Transverse colon (tissue), 4 donors: ENCODE measurements around the gene RNF214.

Experiments used
- POLR2AphosphoS5 ChIP-seq, 3 donors: sonication (generic); formaldehyde crosslinking; IDR thresholded peaks; one replicate each; pipeline ENCODE4 v1.6.1; 2016; ENCODE audit warnings: antibody characterized with exemption in 3 of 3
- TF ChIP-seq, protein P1 (sequence below), 5 experiments: fragments of 200-600 bp in 3 of 5; fragments of 450-650 bp in 2 of 5; sonication (generic) in 3 of 5; IDR thresholded peaks; 1 replicate in 2 of 5; 2 replicates in 3 of 5; pipeline ENCODE4 v1.5.1; 2016 to 2017; ENCODE audit warnings: antibody characterized with exemption in 5 of 5, inconsistent platforms in 3 of 5, mild to moderate bottlenecking in 2 of 5, moderate library complexity in 1 of 5

DNA sequence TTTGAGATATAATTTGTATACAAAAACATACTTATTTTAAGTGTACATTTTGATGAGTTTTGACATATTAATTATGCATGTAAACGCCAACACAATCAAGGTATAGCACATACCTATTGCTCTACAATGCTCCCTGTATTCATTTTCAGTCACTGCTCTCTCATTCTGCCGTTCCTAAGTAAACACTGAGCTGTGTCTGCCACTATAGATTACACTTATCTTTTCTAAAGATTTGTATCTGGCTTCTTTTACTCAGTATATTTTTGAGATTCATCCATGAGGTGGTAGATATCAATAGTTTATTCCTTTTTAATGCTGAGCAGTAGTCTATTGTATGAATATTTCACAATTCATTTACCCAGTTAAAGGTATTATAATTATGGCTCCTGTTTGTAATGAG, 33.3 kb downstream of the RNF214 start:
- TF ChIP-seq, protein P1, sequence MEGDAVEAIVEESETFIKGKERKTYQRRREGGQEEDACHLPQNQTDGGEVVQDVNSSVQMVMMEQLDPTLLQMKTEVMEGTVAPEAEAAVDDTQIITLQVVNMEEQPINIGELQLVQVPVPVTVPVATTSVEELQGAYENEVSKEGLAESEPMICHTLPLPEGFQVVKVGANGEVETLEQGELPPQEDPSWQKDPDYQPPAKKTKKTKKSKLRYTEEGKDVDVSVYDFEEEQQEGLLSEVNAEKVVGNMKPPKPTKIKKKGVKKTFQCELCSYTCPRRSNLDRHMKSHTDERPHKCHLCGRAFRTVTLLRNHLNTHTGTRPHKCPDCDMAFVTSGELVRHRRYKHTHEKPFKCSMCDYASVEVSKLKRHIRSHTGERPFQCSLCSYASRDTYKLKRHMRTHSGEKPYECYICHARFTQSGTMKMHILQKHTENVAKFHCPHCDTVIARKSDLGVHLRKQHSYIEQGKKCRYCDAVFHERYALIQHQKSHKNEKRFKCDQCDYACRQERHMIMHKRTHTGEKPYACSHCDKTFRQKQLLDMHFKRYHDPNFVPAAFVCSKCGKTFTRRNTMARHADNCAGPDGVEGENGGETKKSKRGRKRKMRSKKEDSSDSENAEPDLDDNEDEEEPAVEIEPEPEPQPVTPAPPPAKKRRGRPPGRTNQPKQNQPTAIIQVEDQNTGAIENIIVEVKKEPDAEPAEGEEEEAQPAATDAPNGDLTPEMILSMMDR (IDR thresholded peaks at IDR 0.05), result no peak
- TF ChIP-seq POLR2AphosphoS5 (IDR thresholded peaks at IDR 0.05), result no peak
